C4-2B (cell line): ENCODE measurements around the gene TMEM117.

Source experiments
- ZFX ChIP-seq: fragments of 450-650 bp; IDR thresholded peaks from 2 replicates; pipeline ENCODE4 v1.6.1; 2017
- TF ChIP-seq, protein P1 (sequence below): fragments of 450-650 bp; conservative IDR thresholded peaks from 2 replicates; pipeline ENCODE4 v1.5.1; 2017; ENCODE audit warnings: mild to moderate bottlenecking

- TF ChIP-seq, protein P1, sequence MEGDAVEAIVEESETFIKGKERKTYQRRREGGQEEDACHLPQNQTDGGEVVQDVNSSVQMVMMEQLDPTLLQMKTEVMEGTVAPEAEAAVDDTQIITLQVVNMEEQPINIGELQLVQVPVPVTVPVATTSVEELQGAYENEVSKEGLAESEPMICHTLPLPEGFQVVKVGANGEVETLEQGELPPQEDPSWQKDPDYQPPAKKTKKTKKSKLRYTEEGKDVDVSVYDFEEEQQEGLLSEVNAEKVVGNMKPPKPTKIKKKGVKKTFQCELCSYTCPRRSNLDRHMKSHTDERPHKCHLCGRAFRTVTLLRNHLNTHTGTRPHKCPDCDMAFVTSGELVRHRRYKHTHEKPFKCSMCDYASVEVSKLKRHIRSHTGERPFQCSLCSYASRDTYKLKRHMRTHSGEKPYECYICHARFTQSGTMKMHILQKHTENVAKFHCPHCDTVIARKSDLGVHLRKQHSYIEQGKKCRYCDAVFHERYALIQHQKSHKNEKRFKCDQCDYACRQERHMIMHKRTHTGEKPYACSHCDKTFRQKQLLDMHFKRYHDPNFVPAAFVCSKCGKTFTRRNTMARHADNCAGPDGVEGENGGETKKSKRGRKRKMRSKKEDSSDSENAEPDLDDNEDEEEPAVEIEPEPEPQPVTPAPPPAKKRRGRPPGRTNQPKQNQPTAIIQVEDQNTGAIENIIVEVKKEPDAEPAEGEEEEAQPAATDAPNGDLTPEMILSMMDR: no peak
- no peak for TF ChIP-seq ZFX
These were observed 357.4 kb downstream of the TMEM117 start for GRCh38 chr12:44193281-44193680.
